WTC11 (cell line): ENCODE results near the gene ACO2. TPM values are rescaled to one million over a fixed set of nuclear protein-coding genes. Genes with fewer than 3 reads are reported as not detected.

Experiments used
- ATAC-seq: fragments of 200-7000 bp; cut with Tn5 transposase; 2 replicates; pipeline ENCODE4 v1.10.0; 2021; ENCODE audit warnings: mild to moderate bottlenecking, moderate library complexity
- CTCF ChIA-PET: fragments of 300-600 bp; sonication (Branson Sonifier 250); formaldehyde crosslinking; loops from one replicate; lab custom pipeline; 2021; ENCODE audit warnings: antibody characterized with exemption; lab: Charles Lee
- POLR2A ChIA-PET: fragments of 350-600 bp; sonication (Branson Sonifier 250); formaldehyde crosslinking; loops from one replicate; lab custom pipeline; 2021; ENCODE audit warnings: antibody characterized with exemption; lab: Charles Lee
- DNase-seq: peaks from one replicate; pipeline ENCODE4 v3.0.0; 2021; ENCODE audit warnings: low spot score
- H3K27ac Mint-ChIP-seq: 2 replicates; pipeline ENCODE4 v1.8.0; 2021; ENCODE audit warnings: mixed read lengths
- H3K27me3 Mint-ChIP-seq: 2 replicates; pipeline ENCODE4 v1.8.0; 2021; ENCODE audit warnings: low read depth, mild to moderate bottlenecking, moderate library complexity, mixed read lengths
- H3K36me3 Mint-ChIP-seq: 2 replicates; pipeline ENCODE4 v1.8.0; 2021; ENCODE audit warnings: mixed read lengths
- H3K4me1 Mint-ChIP-seq: 2 replicates; pipeline ENCODE4 v1.8.0; 2022; ENCODE audit warnings: mixed read lengths
- H3K4me3 Mint-ChIP-seq: 2 replicates; pipeline ENCODE4 v1.8.0; 2021; ENCODE audit warnings: mild to moderate bottlenecking, moderate library complexity, mixed read lengths
- H3K9me3 Mint-ChIP-seq: 2 replicates; pipeline ENCODE4 v1.8.0; 2021; ENCODE audit warnings: mixed read lengths
- ATF3 ChIP-seq: sonication (generic); formaldehyde crosslinking; conservative IDR thresholded peaks from 2 replicates; pipeline ENCODE4 v1.8.1; 2022; ENCODE audit warnings: mild to moderate bottlenecking, missing genetic modification reagents
- ATF6 ChIP-seq: sonication (generic); formaldehyde crosslinking; IDR thresholded peaks from 2 replicates; pipeline ENCODE4 v1.8.1; 2023; ENCODE audit warnings: mild to moderate bottlenecking, missing genetic modification reagents
- CTCF ChIP-seq: fragments of 200-600 bp; IDR thresholded peaks from 2 replicates; pipeline ENCODE4 v1.8.0; 2022; ENCODE audit warnings: antibody characterized with exemption
- ELF4 ChIP-seq: sonication (generic); formaldehyde crosslinking; IDR thresholded peaks from 2 replicates; pipeline ENCODE4 v1.8.1; 2022; ENCODE audit warnings: low read depth, mild to moderate bottlenecking, moderate library complexity, missing genetic modification reagents
- RORB ChIP-seq: fragments of 250-450 bp; sonication (Bioruptor Pico); IDR thresholded peaks from 2 replicates; pipeline ENCODE4 v1.9.0; 2021; ENCODE audit warnings: mild to moderate bottlenecking
- TCF7 ChIP-seq: sonication (generic); formaldehyde crosslinking; IDR thresholded peaks from 2 replicates; pipeline ENCODE4 v1.8.0; 2022; ENCODE audit warnings: mild to moderate bottlenecking, low read depth, missing genetic modification reagents, moderate library complexity
- ZNF121 ChIP-seq: sonication (generic); formaldehyde crosslinking; IDR thresholded peaks from 2 replicates; pipeline ENCODE4 v1.8.0; 2023; ENCODE audit warnings: missing genetic modification reagents
- ZNF219 ChIP-seq: sonication (generic); formaldehyde crosslinking; IDR thresholded peaks from 2 replicates; pipeline ENCODE4 v1.8.0; 2023; ENCODE audit warnings: missing genetic modification reagents, mild to moderate bottlenecking, borderline replicate concordance
- total RNA-seq: library from RNA; stranded (reverse); gene quantifications from 3 replicates; pipeline ENCODE4 v1.2.3, GENCODE V29; 2021
- TF ChIP-seq, protein P1 (sequence below): sonication (generic); formaldehyde crosslinking; IDR thresholded peaks from 2 replicates; pipeline ENCODE4 v1.8.0; 2022; ENCODE audit warnings: mild to moderate bottlenecking, missing genetic modification reagents

The ACO2 gene
- total RNA-seq, 1 experiment from 2014 or later: 104 TPM

GRCh38 chr22:41574847-41575381, 106.0 kb downstream of the ACO2 start:
- H3K27ac Mint-ChIP-seq: no peak overlapping the region
- H3K9me3 Mint-ChIP-seq: no peaks in the 10 kb centered on the region
- H3K36me3 Mint-ChIP-seq: no peaks in the 10 kb centered on the region
- ChIA-PET CTCF (interaction anchor here (3.5 kb wide), 1 partner anchor 16 kb away, joined by 53 read pairs; the partner anchor contains the start of gene PMM1), POLR2A (no interaction called here)
- TF ChIP-seq ATF3 (no peak), ZNF219 (no peak), ATF6 (CRISPR knock-in tag) (no peak), TCF7 (0 out of 2 replicates have a peak, but pooled peaks have one; percentile 30)
- ATAC-seq (no peak), DNase-seq (no peak)
- H3K4me3 Mint-ChIP-seq: no peak overlapping the region
- H3K27me3 Mint-ChIP-seq: no peaks in the 10 kb centered on the region
- no peaks in the 10 kb centered on the region for H3K4me1 Mint-ChIP-seq

DNA sequence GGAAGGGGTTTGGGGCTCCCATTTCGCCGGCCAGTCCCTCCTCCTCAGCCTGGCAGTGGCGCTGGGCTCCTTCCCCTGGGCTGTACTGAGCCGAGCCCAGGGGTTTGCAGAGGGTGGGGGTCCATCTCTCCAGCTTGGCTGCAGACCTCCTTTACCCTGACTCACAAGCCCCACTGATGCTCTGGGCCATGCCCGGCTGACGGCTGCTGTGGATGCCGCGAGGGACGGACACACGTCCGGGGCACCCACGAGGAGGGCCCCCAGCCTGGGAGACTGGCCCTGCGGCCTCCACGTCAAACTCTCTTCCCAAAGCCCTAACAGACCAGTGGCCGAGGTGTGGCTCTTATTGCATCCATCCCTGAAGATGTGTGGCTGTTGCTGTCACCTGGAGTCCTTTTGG, 106.6 kb downstream of the ACO2 start:
- ChIA-PET POLR2A (no interaction called here), CTCF (interaction anchor here (3.5 kb wide), 1 partner anchor 15 kb away, joined by 53 read pairs; the partner anchor contains the start of gene PMM1)
- TF ChIP-seq ELF4 (CRISPR knock-in tag): no peak
- Mint-ChIP-seq H3K9me3 (no peaks in the 10 kb centered on the region), H3K27ac (no peak overlapping the region), H3K4me1 (no peaks in the 10 kb centered on the region), H3K36me3 (no peaks in the 10 kb centered on the region), H3K4me3 (no peak overlapping the region), H3K27me3 (no peaks in the 10 kb centered on the region)
- ATAC-seq: no peak
- no peak for DNase-seq

DNA sequence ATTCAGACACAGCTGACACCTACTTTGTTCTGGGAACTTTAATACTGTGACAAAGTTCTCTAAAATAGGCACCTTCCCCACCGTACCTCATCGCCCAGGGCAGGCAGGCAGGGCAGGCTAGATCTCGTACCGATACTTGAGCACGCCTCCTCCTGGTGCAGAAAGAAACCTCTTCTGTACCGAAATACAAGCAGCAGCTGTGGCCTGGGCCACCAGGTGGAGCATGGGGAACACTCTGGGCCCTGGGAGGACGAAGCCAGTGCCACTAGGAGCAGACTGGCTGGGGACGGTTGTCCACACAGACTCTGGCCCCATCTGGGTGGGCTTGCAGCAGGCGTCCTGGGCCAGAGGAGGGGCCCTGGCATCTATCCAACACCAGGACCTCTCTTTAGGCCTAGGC, 108.0 kb downstream of the ACO2 start:
- DNase-seq (peak; percentile 87), ATAC-seq (peak; percentile 95)
- Mint-ChIP-seq H3K36me3 (no peaks in the 10 kb centered on the region), H3K27me3 (no peaks in the 10 kb centered on the region), H3K4me1 (no peaks in the 10 kb centered on the region), H3K4me3 (no peak overlapping the region), H3K9me3 (no peaks in the 10 kb centered on the region), H3K27ac (peak overlapping the region; percentile 80)
- TF ChIP-seq CTCF: peak; percentile 44; the same call in 1 of the 2 replicates
- no peak for TF ChIP-seq RORB
- ChIA-PET CTCF (interaction anchor here (0.6 to 3.5 kb wide), 25 partner anchors 10 to 173 kb away, joined by 3 to 53 read pairs (median 6); partner anchors contain the start of genes CSDC2, DESI1, PMM1 and POLR3H), POLR2A (interaction anchor here (1.4 to 1.6 kb wide), 2 partner anchors 13 to 20 kb away, joined by 3 to 5 read pairs; partner anchors contain the start of gene PMM1)

- Mint-ChIP-seq H3K9me3 (no peaks in the 10 kb centered on the region), H3K36me3 (no peaks in the 10 kb centered on the region), H3K4me3 (no peak overlapping the region), H3K4me1 (no peaks in the 10 kb centered on the region), H3K27me3 (no peaks in the 10 kb centered on the region), H3K27ac (peak overlapping the region; percentile 32; the same call in 1 of the 2 replicates)
- POLR2A ChIA-PET: interaction anchor here (1.6 kb wide), 1 partner anchor 19 kb away, joined by 3 read pairs; no protein-coding TSS in a partner anchor
- CTCF ChIA-PET: interaction anchor here (0.6 to 3.5 kb wide), 12 partner anchors 11 to 174 kb away, joined by 3 to 53 read pairs (median 8); partner anchors contain the start of gene PMM1
- ATAC-seq (no peak), DNase-seq (no peak)
- no peak for TF ChIP-seq ZNF121 (CRISPR knock-in tag)
- TF ChIP-seq, protein P1, sequence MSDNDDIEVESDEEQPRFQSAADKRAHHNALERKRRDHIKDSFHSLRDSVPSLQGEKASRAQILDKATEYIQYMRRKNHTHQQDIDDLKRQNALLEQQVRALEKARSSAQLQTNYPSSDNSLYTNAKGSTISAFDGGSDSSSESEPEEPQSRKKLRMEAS (CRISPR knock-in tag): no peak
These were observed 109.2 kb downstream of the ACO2 start for GRCh38 chr22:41578114-41578513.

Other genes starting within 250 kb of the ACO2 start
- gene CHADL, start 228.2 kb upstream of the ACO2 start, total RNA-seq: 1.2 to 1.7 TPM (median 1.5 TPM) in 3 replicates
- gene RANGAP1, start 182.9 kb upstream of the ACO2 start, total RNA-seq: 144 to 160 TPM (median 151 TPM) in 3 replicates
- 61.6 to 64.7 TPM (median 64.7 TPM) in 3 replicates for gene ZC3H7B, start 167.6 kb upstream of the ACO2 start, total RNA-seq
- gene TEF, start 87.2 kb upstream of the ACO2 start, total RNA-seq: 9.8 to 12.0 TPM (median 10.2 TPM) in 3 replicates
- 46.6 to 52.2 TPM (median 49.4 TPM) in 3 replicates for gene TOB2, start 22.3 kb upstream of the ACO2 start, total RNA-seq
- gene PHF5A, start 425 bp upstream of the ACO2 start, total RNA-seq: 93.1 to 99.6 TPM (median 97.9 TPM) in 3 replicates
- gene POLR3H, start 75.4 kb downstream of the ACO2 start, total RNA-seq: 28.8 to 30.8 TPM (median 29.8 TPM) in 3 replicates
- 1.1 to 1.9 TPM (median 1.7 TPM) in 3 replicates for gene CSDC2, start 91.9 kb downstream of the ACO2 start, total RNA-seq
- gene PMM1, start 120.7 kb downstream of the ACO2 start, total RNA-seq: 14.8 to 15.7 TPM (median 15.0 TPM) in 3 replicates
- gene DESI1, start 151.9 kb downstream of the ACO2 start, total RNA-seq: 30.3 to 32.2 TPM (median 30.4 TPM) in 3 replicates
- 410 to 474 TPM (median 420 TPM) in 3 replicates for gene XRCC6, start 152.2 kb downstream of the ACO2 start, total RNA-seq
- 188 to 207 TPM (median 188 TPM) in 3 replicates for gene SNU13, start 219.8 kb downstream of the ACO2 start, total RNA-seq
- 0.16 to 1.1 TPM (median 0.35 TPM) in 3 replicates for gene MEI1, start 230.4 kb downstream of the ACO2 start, total RNA-seq